ENCODE measurements around the gene LRRC71.
A peak's percentile ranks its signal among the peaks of the same experiment; 100 is the strongest.

The LRRC71 gene

GRCh38 chr1:156903328-156904091 lies 16.9 kb upstream of the LRRC71 start:
- H3K27me3 ChIP-seq (ENCODE audit: control insufficient read depth, insufficient read depth, low read length): peaks cover 5% of the 10 kb centered on the region
- H3K4me1 ChIP-seq (ENCODE audit: control insufficient read depth, insufficient read depth, low read length): no peaks in the 10 kb centered on the region
- no peak overlapping the region for H3K9ac ChIP-seq (ENCODE audit: low read length)
- H3K36me3 ChIP-seq (ENCODE audit: control insufficient read depth, insufficient read depth, low read length): no peaks in the 10 kb centered on the region
- H3K4me3 ChIP-seq (ENCODE audit: low read length): no peak overlapping the region
- H3K27ac ChIP-seq (ENCODE audit: low read depth, low read length): no peak overlapping the region

GRCh38 chr1:156904187-156904959 lies 16.1 kb upstream of the LRRC71 start:
- Histone ChIP-seq H3K4me1 (ENCODE audit: control insufficient read depth, insufficient read depth, low read length) (no peaks in the 10 kb centered on the region), H3K4me3 (ENCODE audit: low read length) (no peak overlapping the region), H3K27ac (ENCODE audit: low read depth, low read length) (no peak overlapping the region), H3K9ac (ENCODE audit: low read length) (peak overlapping the region; percentile 14), H3K36me3 (ENCODE audit: control insufficient read depth, insufficient read depth, low read length) (no peaks in the 10 kb centered on the region), H3K27me3 (ENCODE audit: control insufficient read depth, insufficient read depth, low read length) (peaks cover 3% of the 10 kb centered on the region)

GRCh38 chr1:156905176-156905575 lies 15.3 kb upstream of the LRRC71 start:
- no peaks in the 10 kb centered on the region for H3K4me1 ChIP-seq (ENCODE audit: control insufficient read depth, insufficient read depth, low read length)
- no peak overlapping the region for H3K4me3 ChIP-seq (ENCODE audit: low read length)
- no peak overlapping the region for H3K27ac ChIP-seq (ENCODE audit: low read depth, low read length)
- no peak overlapping the region for H3K9ac ChIP-seq (ENCODE audit: low read length)
- no peaks in the 10 kb centered on the region for H3K36me3 ChIP-seq (ENCODE audit: control insufficient read depth, insufficient read depth, low read length)
- peaks cover 7% of the 10 kb centered on the region for H3K27me3 ChIP-seq (ENCODE audit: control insufficient read depth, insufficient read depth, low read length)

GRCh38 chr1:156905651-156906050 lies 14.8 kb upstream of the LRRC71 start:
- Histone ChIP-seq H3K27me3 (ENCODE audit: control insufficient read depth, insufficient read depth, low read length) (peaks cover 7% of the 10 kb centered on the region), H3K4me3 (ENCODE audit: low read length) (no peak overlapping the region), H3K27ac (ENCODE audit: low read depth, low read length) (no peak overlapping the region), H3K36me3 (ENCODE audit: control insufficient read depth, insufficient read depth, low read length) (no peaks in the 10 kb centered on the region), H3K9ac (ENCODE audit: low read length) (no peak overlapping the region), H3K4me1 (ENCODE audit: control insufficient read depth, insufficient read depth, low read length) (no peaks in the 10 kb centered on the region)

GRCh38 chr1:156906206-156906906 lies 14.1 kb upstream of the LRRC71 start:
- Histone ChIP-seq H3K27me3 (ENCODE audit: control insufficient read depth, insufficient read depth, low read length) (peaks cover 7% of the 10 kb centered on the region), H3K9ac (ENCODE audit: low read length) (no peak overlapping the region), H3K27ac (ENCODE audit: low read depth, low read length) (no peak overlapping the region), H3K4me3 (ENCODE audit: low read length) (no peak overlapping the region), H3K4me1 (ENCODE audit: control insufficient read depth, insufficient read depth, low read length) (no peaks in the 10 kb centered on the region), H3K36me3 (ENCODE audit: control insufficient read depth, insufficient read depth, low read length) (no peaks in the 10 kb centered on the region)

GRCh38 chr1:156908541-156908940 lies 11.9 kb upstream of the LRRC71 start:
- no peaks in the 10 kb centered on the region for H3K4me1 ChIP-seq (ENCODE audit: control insufficient read depth, insufficient read depth, low read length)
- H3K36me3 ChIP-seq (ENCODE audit: control insufficient read depth, insufficient read depth, low read length): no peaks in the 10 kb centered on the region
- H3K9ac ChIP-seq (ENCODE audit: low read length): no peak overlapping the region
- no peak overlapping the region for H3K4me3 ChIP-seq (ENCODE audit: low read length)
- no peak overlapping the region for H3K27ac ChIP-seq (ENCODE audit: low read depth, low read length)
- H3K27me3 ChIP-seq (ENCODE audit: control insufficient read depth, insufficient read depth, low read length): peaks cover 7% of the 10 kb centered on the region

GRCh38 chr1:156908955-156909354 lies 11.5 kb upstream of the LRRC71 start:
- H3K36me3 ChIP-seq (ENCODE audit: control insufficient read depth, insufficient read depth, low read length): no peaks in the 10 kb centered on the region
- H3K27me3 ChIP-seq (ENCODE audit: control insufficient read depth, insufficient read depth, low read length): peaks cover 7% of the 10 kb centered on the region
- H3K27ac ChIP-seq (ENCODE audit: low read depth, low read length): no peak overlapping the region
- H3K4me3 ChIP-seq (ENCODE audit: low read length): no peak overlapping the region
- H3K9ac ChIP-seq (ENCODE audit: low read length): no peak overlapping the region
- H3K4me1 ChIP-seq (ENCODE audit: control insufficient read depth, insufficient read depth, low read length): no peaks in the 10 kb centered on the region

GRCh38 chr1:156909671-156910070 lies 10.8 kb upstream of the LRRC71 start:
- H3K36me3 ChIP-seq (ENCODE audit: control insufficient read depth, insufficient read depth, low read length): no peaks in the 10 kb centered on the region
- no peaks in the 10 kb centered on the region for H3K4me1 ChIP-seq (ENCODE audit: control insufficient read depth, insufficient read depth, low read length)
- H3K9ac ChIP-seq (ENCODE audit: low read length): no peak overlapping the region
- H3K4me3 ChIP-seq (ENCODE audit: low read length): no peak overlapping the region
- no peak overlapping the region for H3K27ac ChIP-seq (ENCODE audit: low read depth, low read length)
- H3K27me3 ChIP-seq (ENCODE audit: control insufficient read depth, insufficient read depth, low read length): peaks cover 7% of the 10 kb centered on the region

- Histone ChIP-seq H3K4me3 (ENCODE audit: low read length) (no peak overlapping the region), H3K4me1 (ENCODE audit: control insufficient read depth, insufficient read depth, low read length) (no peaks in the 10 kb centered on the region), H3K27ac (ENCODE audit: low read depth, low read length) (no peak overlapping the region), H3K9ac (ENCODE audit: low read length) (no peak overlapping the region), H3K27me3 (ENCODE audit: control insufficient read depth, insufficient read depth, low read length) (peaks cover 7% of the 10 kb centered on the region), H3K36me3 (ENCODE audit: control insufficient read depth, insufficient read depth, low read length) (no peaks in the 10 kb centered on the region)
Measured at GRCh38 chr1:156910309-156910782, 10.1 kb upstream of the LRRC71 start.

- no peak overlapping the region for H3K27ac ChIP-seq (ENCODE audit: low read depth, low read length)
- H3K36me3 ChIP-seq (ENCODE audit: control insufficient read depth, insufficient read depth, low read length): no peaks in the 10 kb centered on the region
- H3K27me3 ChIP-seq (ENCODE audit: control insufficient read depth, insufficient read depth, low read length): peaks cover 4% of the 10 kb centered on the region
- no peaks in the 10 kb centered on the region for H3K4me1 ChIP-seq (ENCODE audit: control insufficient read depth, insufficient read depth, low read length)
- H3K4me3 ChIP-seq (ENCODE audit: low read length): no peak overlapping the region
- no peak overlapping the region for H3K9ac ChIP-seq (ENCODE audit: low read length)
Measured at GRCh38 chr1:156911577-156912298, 8.7 kb upstream of the LRRC71 start.

- Histone ChIP-seq H3K27me3 (ENCODE audit: control insufficient read depth, insufficient read depth, low read length) (peaks cover 4% of the 10 kb centered on the region), H3K4me3 (ENCODE audit: low read length) (no peak overlapping the region), H3K9ac (ENCODE audit: low read length) (no peak overlapping the region), H3K27ac (ENCODE audit: low read depth, low read length) (no peak overlapping the region), H3K4me1 (ENCODE audit: control insufficient read depth, insufficient read depth, low read length) (no peaks in the 10 kb centered on the region), H3K36me3 (ENCODE audit: control insufficient read depth, insufficient read depth, low read length) (no peaks in the 10 kb centered on the region)
Measured at GRCh38 chr1:156912310-156912709, 8.1 kb upstream of the LRRC71 start.

Data from rectal smooth muscle tissue (tissue), 1 donor.